ENCODE measurements around the gene PLAAT3. TPM values are rescaled to one million over a fixed set of nuclear protein-coding genes. Genes with fewer than 3 reads are reported as not detected.

PLAAT3 gene
- 0.81 and 1.2 TPM in 2 replicates for total RNA-seq

GRCh38 chr11:63614136-63614671, at the start of gene PLAAT3:
TSS of gene PLAAT3 (minus strand) at chr11:63614433. CDS start at chr11:63614014, 419 bp downstream.

GRCh38 chr11:63563201-63564055, 50.8 kb downstream of the PLAAT3 start, which contains the start of gene PLAAT2:
TSS of gene PLAAT2 (minus strand) at chr11:63563379. CDS start at chr11:63563324, 55 bp downstream.

GRCh38 chr11:63536669-63537292, 77.5 kb downstream of the PLAAT3 start, which contains the start of gene PLAAT4:
TSS of gene PLAAT4 (plus strand) at chr11:63536808. CDS start at chr11:63536869, 61 bp downstream.

Other genes with a start within 250 kb of the PLAAT3 start
- gene SLC22A9, start 244.6 kb downstream of the PLAAT3 start, total RNA-seq = not detected in 2 replicates
- not detected in 2 replicates for gene PLAAT5, start 123.3 kb downstream of the PLAAT3 start, total RNA-seq
- gene LGALS12, start 108.3 kb downstream of the PLAAT3 start, total RNA-seq = not detected in 2 replicates
- gene PLAAT4, start 77.6 kb downstream of the PLAAT3 start, total RNA-seq = 6.6 and 7.1 TPM in 2 replicates
- gene PLAAT2, start 51.1 kb downstream of the PLAAT3 start, total RNA-seq = not detected in 2 replicates
- 210 and 252 TPM in 2 replicates for gene ATL3, start 56.9 kb upstream of the PLAAT3 start, total RNA-seq
- 68.5 and 73.0 TPM in 2 replicates for gene RTN3, start 67.1 kb upstream of the PLAAT3 start, total RNA-seq
- gene ZFTA, start 154.3 kb upstream of the PLAAT3 start, total RNA-seq = 22.7 and 22.9 TPM in 2 replicates
- 18.9 and 23.0 TPM in 2 replicates for gene SPINDOC, start 199.0 kb upstream of the PLAAT3 start, total RNA-seq
- 15.2 and 16.1 TPM in 2 replicates for gene MARK2, start 224.7 kb upstream of the PLAAT3 start, total RNA-seq

All from hair follicle dermal papilla cell (primary cell).